Fibroblast of mammary gland (primary cell): ENCODE measurements around the gene QSOX1.

Experiments used
- DNase-seq: peaks from one replicate; pipeline ENCODE4 v3.0.0-alpha.2; 2010; ENCODE audit warnings: low read depth
- H3K4me3 ChIP-seq: 2 replicates; pipeline ENCODE4 v1.5.1; 2011; ENCODE audit warnings: low read depth, mild to moderate bottlenecking, low read length, moderate library complexity; ENCODE audit not compliant: control insufficient read depth
- CTCF ChIP-seq: conservative IDR thresholded peaks from 2 replicates; pipeline ENCODE4 v1.5.1; 2011; ENCODE audit warnings: low read depth, low read length, inconsistent platforms; ENCODE audit not compliant: control insufficient read depth, insufficient read depth

The QSOX1 gene

GRCh38 chr1:180187626-180188025 is 33.0 kb downstream of the QSOX1 start:
- no peak for TF ChIP-seq CTCF
- DNase-seq: no peak

GRCh38 chr1:180188091-180188506 is 33.4 kb downstream of the QSOX1 start:
- TF ChIP-seq CTCF: peak; percentile 72
- H3K4me3 ChIP-seq: no peak overlapping the region
- peak; percentile 58 for DNase-seq

More at GRCh38 chr1:180187626-180188025, 33.0 kb downstream of the QSOX1 start:
- H3K4me3 ChIP-seq: no peak overlapping the region

- H3K4me3 ChIP-seq: no peak overlapping the region
- TF ChIP-seq CTCF: no peak
- DNase-seq: no peak
These were observed 34.1 kb downstream of the QSOX1 start for GRCh38 chr1:180188684-180189175.

GRCh38 chr1:180190091-180190490 is 35.4 kb downstream of the QSOX1 start:
- H3K4me3 ChIP-seq: no peak overlapping the region
- DNase-seq: no peak
- TF ChIP-seq CTCF: no peak

- no peak overlapping the region for H3K4me3 ChIP-seq
- no peak for TF ChIP-seq CTCF
- no peak for DNase-seq
These were observed 37.5 kb downstream of the QSOX1 start for GRCh38 chr1:180192172-180192571.

GRCh38 chr1:180193141-180194047 is 38.7 kb downstream of the QSOX1 start:
- no peak for TF ChIP-seq CTCF
- DNase-seq: no peak

More at GRCh38 chr1:180193141-180194047, 38.7 kb downstream of the QSOX1 start:
- no peak overlapping the region for H3K4me3 ChIP-seq
